Stimulated activated CD4-positive, alpha-beta T cell treated with anti-CD3 and anti-CD28 coated beads, TNF-alpha, amount 100 ng/mL, for 48 hours (primary cell): Measurements from ENCODE around the gene TRIO.

ENCODE experiments used
- DNase-seq, 3 donors: peaks; one replicate each; pipeline ENCODE4 v3.0.0-alpha.2; 2020; ENCODE audit warnings: low read depth in 3 of 3

The TRIO gene

GRCh38 chr5:14457476-14457875 is 314.3 kb downstream of the TRIO start:
- no peak for DNase-seq

DNA sequence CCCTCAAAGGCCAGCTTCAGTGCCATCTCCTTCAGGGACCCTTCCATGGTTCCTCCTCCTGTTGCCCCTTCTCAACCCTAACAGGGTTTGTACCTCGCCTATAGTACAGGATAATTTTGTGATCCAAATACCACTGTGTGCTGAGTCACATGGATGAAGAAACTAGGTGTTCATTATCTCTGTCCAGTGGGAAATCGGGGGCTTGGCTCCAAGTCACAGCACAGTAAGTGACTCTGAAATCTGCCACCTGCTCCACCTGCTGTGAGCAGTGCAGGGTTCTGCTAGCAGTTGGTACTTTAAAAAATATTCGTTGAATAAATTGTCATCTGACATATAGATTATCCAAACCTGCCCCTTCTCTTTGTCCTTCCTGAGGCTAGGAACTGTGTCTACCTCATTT is 315.3 kb downstream of the TRIO start:
- no peak for DNase-seq

DNA sequence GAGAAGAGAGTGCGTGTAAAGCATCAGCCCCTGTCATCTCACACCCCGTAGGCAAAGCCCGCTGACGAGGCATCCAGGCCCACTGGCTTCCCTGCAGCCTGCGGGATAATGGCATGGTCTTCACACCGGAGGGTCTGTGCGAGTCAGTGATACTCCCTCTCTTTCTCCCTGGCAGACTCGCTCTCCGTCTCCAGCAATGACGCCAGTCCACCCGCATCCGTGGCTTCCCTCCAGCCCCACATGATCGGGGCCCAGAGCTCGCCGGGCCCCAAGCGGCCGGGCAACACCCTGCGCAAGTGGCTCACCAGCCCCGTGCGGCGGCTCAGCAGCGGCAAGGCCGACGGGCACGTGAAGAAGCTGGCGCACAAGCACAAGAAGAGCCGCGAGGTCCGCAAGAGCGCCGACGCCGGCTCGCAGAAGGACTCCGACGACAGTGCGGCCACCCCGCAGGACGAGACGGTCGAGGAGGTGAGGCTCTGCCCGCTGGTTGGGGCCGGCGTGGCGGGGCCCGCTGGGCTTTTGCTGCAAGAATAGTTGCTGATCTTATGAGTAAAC is 317.8 kb downstream of the TRIO start:
- DNase-seq, result no peak

- no peak for DNase-seq
Measured at GRCh38 chr5:14462681-14463080, 319.5 kb downstream of the TRIO start.

GRCh38 chr5:14463629-14464028 is 320.5 kb downstream of the TRIO start:
- DNase-seq, result no peak

DNA sequence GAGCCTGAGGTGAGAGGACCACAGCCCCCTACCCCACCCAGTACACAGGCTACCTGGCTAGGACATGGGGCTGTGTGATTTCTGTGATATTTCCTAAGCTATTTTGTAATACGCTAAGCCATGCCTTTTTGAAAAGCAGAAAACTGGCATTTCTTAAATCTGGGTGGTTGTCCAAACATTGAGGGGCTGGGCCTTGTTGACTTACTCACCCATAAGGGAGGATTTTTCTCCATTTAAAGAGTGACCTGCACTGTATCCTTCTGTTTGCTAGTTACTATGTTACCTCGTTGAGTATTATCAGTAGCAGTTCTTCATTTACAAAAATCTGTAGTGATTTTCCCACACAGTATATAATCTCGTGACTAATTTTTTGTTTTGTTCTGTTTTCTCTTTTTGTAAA is 321.0 kb downstream of the TRIO start:
- DNase-seq, result no peak

DNA sequence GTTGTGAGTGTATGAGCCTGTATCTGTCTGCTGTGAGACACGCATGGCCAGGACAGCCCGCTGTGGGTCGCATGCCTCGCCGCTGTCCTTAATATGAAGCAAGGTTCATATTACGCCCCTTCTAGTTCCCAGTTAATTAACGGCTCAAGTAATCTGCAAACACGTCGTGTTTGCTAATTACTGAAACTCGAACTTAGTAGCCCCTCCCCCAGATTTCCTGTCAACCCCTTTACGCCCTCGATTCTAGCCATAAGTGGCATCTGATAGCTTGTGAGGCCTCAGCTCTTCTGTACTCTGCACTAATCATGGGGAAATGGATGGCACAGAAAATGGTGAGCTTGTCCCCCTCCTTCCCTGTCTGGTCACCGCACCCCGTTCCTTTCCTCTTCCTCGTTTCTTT is 321.5 kb downstream of the TRIO start:
- no peak for DNase-seq

GRCh38 chr5:14465116-14465515 is 322.0 kb downstream of the TRIO start:
- no peak for DNase-seq

- DNase-seq, result no peak
Measured at GRCh38 chr5:14465776-14466175, 322.6 kb downstream of the TRIO start.

GRCh38 chr5:14467251-14467650 is 324.1 kb downstream of the TRIO start:
- no peak for DNase-seq

GRCh38 chr5:14467886-14468285 is 324.7 kb downstream of the TRIO start:
- no peak for DNase-seq

- DNase-seq, result no peak
Measured at GRCh38 chr5:14469551-14470377, 326.6 kb downstream of the TRIO start.

DNA sequence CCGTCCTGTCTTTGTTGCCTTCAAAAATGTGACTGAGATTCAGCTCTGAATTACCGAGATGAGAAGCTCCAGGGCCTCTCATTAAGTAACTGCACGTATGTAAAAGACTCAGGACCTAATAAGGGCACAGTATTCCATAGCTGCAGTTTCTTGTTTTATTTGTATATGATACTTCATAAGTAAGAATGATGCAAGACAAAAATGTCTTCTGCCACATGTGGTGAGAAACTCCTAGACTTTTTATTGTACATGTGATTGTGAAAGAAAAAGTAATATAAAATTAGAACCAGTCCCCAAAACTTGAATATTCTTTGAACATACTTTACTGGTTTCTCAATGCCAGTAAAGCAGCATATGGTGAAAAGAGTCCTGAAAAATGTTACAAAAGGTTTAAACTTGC is 328.4 kb downstream of the TRIO start:
- DNase-seq, result no peak

- DNase-seq, result no peak
Measured at GRCh38 chr5:14472986-14473567, 329.9 kb downstream of the TRIO start.

- no peak for DNase-seq
Measured at GRCh38 chr5:14475045-14475444, 331.9 kb downstream of the TRIO start.

DNA sequence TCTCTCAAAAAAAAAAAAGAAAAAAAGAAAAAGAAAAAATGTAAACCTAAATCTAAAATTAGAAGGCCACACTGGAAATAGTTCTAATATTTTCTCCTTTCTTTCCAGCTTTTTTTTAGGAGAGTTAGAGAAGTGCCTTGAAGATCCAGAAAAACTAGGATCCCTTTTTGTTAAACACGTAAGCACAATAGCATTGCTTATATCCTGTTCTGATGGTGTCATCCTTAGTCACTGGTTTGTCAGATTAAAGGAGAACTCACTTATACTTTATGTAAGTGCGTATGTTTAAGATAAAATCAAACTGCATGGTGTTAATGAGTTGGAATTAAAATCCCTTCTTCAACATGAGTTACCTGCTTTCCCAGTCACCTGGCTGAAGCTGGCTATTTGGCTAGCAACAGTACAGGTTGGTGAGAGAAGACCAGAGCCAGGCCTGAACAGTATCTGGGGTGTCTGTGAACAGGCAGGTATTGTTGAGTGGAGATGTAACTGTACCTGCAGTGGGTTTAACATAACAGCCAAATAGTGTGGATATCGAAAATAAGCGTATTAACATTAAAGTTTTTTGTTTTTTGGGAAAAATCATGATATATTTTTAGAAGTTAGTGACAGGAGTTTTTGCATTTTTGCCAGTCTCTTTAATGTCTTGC is 333.8 kb downstream of the TRIO start:
- no peak for DNase-seq

DNA sequence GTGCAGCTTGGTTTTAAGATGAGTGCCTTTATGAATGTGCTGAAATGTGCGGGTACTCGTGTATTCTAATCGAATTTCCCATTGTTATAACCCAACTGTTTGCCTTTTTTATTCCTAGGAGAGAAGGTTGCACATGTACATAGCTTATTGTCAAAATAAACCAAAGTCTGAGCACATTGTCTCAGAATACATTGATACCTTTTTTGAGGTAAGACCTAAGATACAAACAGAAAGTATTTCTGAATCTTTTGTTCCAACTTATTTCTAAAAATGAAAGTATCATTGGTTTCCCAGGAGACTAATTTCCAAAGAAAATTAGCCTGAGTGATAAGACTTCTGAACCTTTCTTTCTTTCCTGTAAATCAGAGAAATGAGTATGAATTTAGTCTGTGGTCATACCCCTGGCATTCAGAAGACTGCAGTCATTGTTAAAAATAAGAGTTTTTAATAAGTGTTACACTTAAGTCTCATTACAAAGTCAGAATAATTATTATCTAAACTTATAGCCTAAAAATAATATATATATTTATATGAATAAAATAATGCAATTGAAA is 336.1 kb downstream of the TRIO start:
- no peak for DNase-seq

DNA sequence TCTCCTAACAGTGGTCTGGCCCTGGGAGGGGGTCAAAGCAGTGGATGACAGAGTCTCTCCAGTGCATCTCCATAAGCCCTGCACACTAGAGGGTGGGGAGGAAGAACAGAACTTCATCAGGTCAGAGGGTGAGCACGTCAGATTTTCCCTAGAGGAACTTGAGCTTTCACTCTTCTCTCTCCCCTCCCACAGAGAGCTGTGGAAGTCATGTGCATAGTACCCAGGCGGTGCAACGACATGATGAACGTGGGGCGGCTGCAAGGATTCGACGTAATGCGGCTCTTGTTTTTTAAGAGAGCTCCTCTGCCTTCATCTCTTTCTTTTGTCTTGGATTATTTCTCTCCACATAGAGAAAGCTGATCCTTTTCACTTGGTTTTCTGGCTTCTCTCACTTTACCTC is 338.2 kb downstream of the TRIO start:
- DNase-seq, result no peak

DNA sequence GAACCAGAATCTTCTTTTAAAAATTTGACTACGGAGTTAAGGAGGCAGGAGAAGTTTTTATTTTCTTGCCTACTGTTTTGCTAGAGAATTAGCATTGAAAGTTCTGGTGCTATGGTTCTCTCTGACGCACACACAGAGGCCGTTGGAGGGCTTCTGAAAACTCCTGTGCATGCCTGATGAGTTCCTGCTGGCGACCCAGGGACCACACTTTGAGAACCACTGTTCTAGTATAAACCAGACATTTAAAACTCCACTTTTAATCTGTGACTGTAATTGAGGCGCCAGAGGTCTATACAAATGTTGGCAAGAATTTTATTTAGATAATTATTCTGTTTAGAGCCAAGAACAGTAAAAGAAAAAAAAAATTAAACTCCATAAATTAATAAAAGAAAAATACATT is 338.9 kb downstream of the TRIO start:
- DNase-seq, result no peak

GRCh38 chr5:14483504-14484157 is 340.5 kb downstream of the TRIO start:
- no peak for DNase-seq

DNA sequence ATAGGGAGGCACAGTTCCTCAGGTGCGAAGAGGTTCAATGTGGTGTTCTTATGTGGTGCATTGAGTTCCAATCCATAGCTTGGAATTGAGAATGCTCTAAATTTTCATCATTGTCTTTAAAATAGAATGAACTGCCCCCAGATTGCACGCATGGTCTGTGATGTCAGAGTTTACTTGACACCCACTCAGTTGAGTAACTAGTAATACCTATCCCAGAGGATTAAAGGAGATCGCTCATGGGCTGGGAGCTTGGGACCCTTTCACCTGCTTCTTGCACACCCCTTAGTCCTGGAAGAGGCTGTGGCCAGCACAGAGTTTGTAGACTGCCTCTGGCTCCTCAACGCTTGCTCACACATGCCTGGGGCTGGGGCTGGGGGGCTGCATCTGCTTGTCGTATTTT is 343.3 kb downstream of the TRIO start:
- DNase-seq, result no peak
